ENCODE data around the gene TRIM67. TPM values are rescaled to one million over a fixed set of nuclear protein-coding genes. Genes with fewer than 3 reads are reported as not detected.

Gene TRIM67
- total RNA-seq, 3 donors from 2014 or later, result 0.05 to 0.22 TPM; not detected in 1

GRCh38 chr1:231181271-231181670 is 19.4 kb downstream of the TRIM67 start:
- Histone ChIP-seq H3K36me3 (ENCODE audit: low read depth) (no peaks in the 10 kb centered on the region), H3K4me1 (ENCODE audit: low read depth) (no peaks in the 10 kb centered on the region), H3K4me3 (no peak overlapping the region), H3K9me3 (no peaks in the 10 kb centered on the region)
- DNase-seq (no peak), ATAC-seq (no peak)
- intact Hi-C loops (cut with DNase I, micrococcal nuclease), result no loop called here
- no peak for TF ChIP-seq CTCF (IDR thresholded peaks at IDR 0.05)

GRCh38 chr1:231182317-231182716 is 20.5 kb downstream of the TRIM67 start:
- no peaks in the 10 kb centered on the region for H3K9me3 ChIP-seq
- H3K4me1 ChIP-seq (ENCODE audit: low read depth), result no peaks in the 10 kb centered on the region
- no peak for ATAC-seq
- H3K4me3 ChIP-seq, result no peak overlapping the region
- no peak for DNase-seq
- intact Hi-C loops (cut with DNase I, micrococcal nuclease), result no loop called here
- H3K36me3 ChIP-seq (ENCODE audit: low read depth), result no peaks in the 10 kb centered on the region
- TF ChIP-seq CTCF (IDR thresholded peaks at IDR 0.05), result no peak

GRCh38 chr1:231183639-231184590 is 22.1 kb downstream of the TRIM67 start:
- Histone ChIP-seq H3K9me3 (no peaks in the 10 kb centered on the region), H3K4me1 (ENCODE audit: low read depth) (no peaks in the 10 kb centered on the region), H3K4me3 (no peak overlapping the region), H3K36me3 (ENCODE audit: low read depth) (no peaks in the 10 kb centered on the region)
- ATAC-seq (no peak), DNase-seq (no peak)
- intact Hi-C loops (cut with DNase I, micrococcal nuclease), result no loop called here
- TF ChIP-seq CTCF (IDR thresholded peaks at IDR 0.05), result no peak

- TF ChIP-seq CTCF (IDR thresholded peaks at IDR 0.05), result no peak
- no peak for ATAC-seq
- intact Hi-C loops (cut with DNase I, micrococcal nuclease), result no loop called here
- no peak overlapping the region for H3K4me3 ChIP-seq
- no peak for DNase-seq
- H3K36me3 ChIP-seq (ENCODE audit: low read depth), result no peaks in the 10 kb centered on the region
- H3K9me3 ChIP-seq, result no peaks in the 10 kb centered on the region
- H3K4me1 ChIP-seq (ENCODE audit: low read depth), result no peaks in the 10 kb centered on the region
Measured at GRCh38 chr1:231184891-231185290, 23.0 kb downstream of the TRIM67 start.

- no peaks in the 10 kb centered on the region for H3K36me3 ChIP-seq (ENCODE audit: low read depth)
- no peaks in the 10 kb centered on the region for H3K4me1 ChIP-seq (ENCODE audit: low read depth)
- H3K4me3 ChIP-seq, result no peak overlapping the region
- no peak for TF ChIP-seq CTCF (IDR thresholded peaks at IDR 0.05)
- no peaks in the 10 kb centered on the region for H3K9me3 ChIP-seq
- no peak for ATAC-seq
- no peak for DNase-seq
- intact Hi-C loops (cut with DNase I, micrococcal nuclease), result no loop called here
Measured at GRCh38 chr1:231185391-231185790, 23.5 kb downstream of the TRIM67 start.

All from mucosa of descending colon (tissue), 3 donors.